HEK293 (cell line): ENCODE data around the gene BCL11B.
A peak's percentile ranks its signal among the peaks of the same experiment; 100 is the strongest.

Experiments used
- BCL11A ChIP-seq: fragments of 450-650 bp; formaldehyde crosslinking; IDR thresholded peaks from 2 replicates; pipeline ENCODE4 v1.5.1; 2016; ENCODE audit warnings: low read depth, missing biosample characterization, missing genetic modification characterization
- BCL6B ChIP-seq: fragments of 450-650 bp; formaldehyde crosslinking; IDR thresholded peaks from 2 replicates; pipeline ENCODE4 v1.5.1; 2017; ENCODE audit warnings: missing biosample characterization, missing genetic modification characterization
- GLIS1 ChIP-seq: fragments of 450-650 bp; formaldehyde crosslinking; IDR thresholded peaks from 2 replicates; pipeline ENCODE4 v1.5.1; 2016; ENCODE audit warnings: missing biosample characterization, missing genetic modification characterization
- HOXC10 ChIP-seq: sonication (generic); formaldehyde crosslinking; IDR thresholded peaks from 2 replicates; pipeline ENCODE4 v1.8.1; 2023; ENCODE audit warnings: mild to moderate bottlenecking, missing genetic modification reagents
- HOXD13 ChIP-seq: sonication (generic); formaldehyde crosslinking; IDR thresholded peaks from 2 replicates; pipeline ENCODE4 v1.8.0; 2022; ENCODE audit warnings: missing genetic modification reagents, borderline replicate concordance
- KLF17 ChIP-seq: fragments of 450-650 bp; formaldehyde crosslinking; IDR thresholded peaks from 2 replicates; pipeline ENCODE4 v1.5.1; 2016; ENCODE audit warnings: missing biosample characterization, missing genetic modification characterization
- KLF9 ChIP-seq: fragments of 450-650 bp; formaldehyde crosslinking; IDR thresholded peaks from 2 replicates; pipeline ENCODE4 v1.5.1; 2016; ENCODE audit warnings: missing biosample characterization, missing genetic modification characterization, low read depth
- REPIN1 ChIP-seq: fragments of 450-650 bp; formaldehyde crosslinking; IDR thresholded peaks from 2 replicates; pipeline ENCODE4 v1.5.1; 2017; ENCODE audit warnings: missing biosample characterization, missing genetic modification characterization, low read depth
- TSHZ1 ChIP-seq: fragments of 450-650 bp; formaldehyde crosslinking; IDR thresholded peaks from 2 replicates; pipeline ENCODE4 v1.5.1; 2016; ENCODE audit warnings: missing biosample characterization, missing genetic modification characterization, borderline replicate concordance
- YY2 ChIP-seq: fragments of 450-650 bp; formaldehyde crosslinking; IDR thresholded peaks from 2 replicates; pipeline ENCODE4 v1.5.1; 2016; ENCODE audit warnings: missing biosample characterization, missing genetic modification characterization
- ZBTB20 ChIP-seq: fragments of 450-650 bp; formaldehyde crosslinking; IDR thresholded peaks from 2 replicates; pipeline ENCODE4 v1.5.1; 2016; ENCODE audit warnings: missing biosample characterization, missing genetic modification characterization
- ZBTB26 ChIP-seq: fragments of 450-650 bp; formaldehyde crosslinking; optimal IDR thresholded peaks from 2 replicates; pipeline ENCODE3; 2016; ENCODE audit warnings: missing biosample characterization, mild to moderate bottlenecking, missing genetic modification characterization
- ZBTB7A ChIP-seq: fragments of 450-650 bp; formaldehyde crosslinking; IDR thresholded peaks from 2 replicates; pipeline ENCODE4 v1.5.1; 2016; ENCODE audit warnings: low read depth, missing biosample characterization, missing genetic modification characterization
- ZFP69B ChIP-seq: fragments of 450-650 bp; formaldehyde crosslinking; IDR thresholded peaks from 2 replicates; pipeline ENCODE4 v1.5.1; 2016; ENCODE audit warnings: missing biosample characterization, missing genetic modification characterization
- ZNF114 ChIP-seq: fragments of 450-650 bp; formaldehyde crosslinking; IDR thresholded peaks from 2 replicates; pipeline ENCODE4 v1.5.0; 2017; ENCODE audit warnings: missing biosample characterization, missing genetic modification characterization
- ZNF16 ChIP-seq: fragments of 450-650 bp; formaldehyde crosslinking; IDR thresholded peaks from 2 replicates; pipeline ENCODE4 v1.5.1; 2016; ENCODE audit warnings: low read depth, missing biosample characterization, missing genetic modification characterization
- ZNF214 ChIP-seq: fragments of 450-650 bp; formaldehyde crosslinking; IDR thresholded peaks from 2 replicates; pipeline ENCODE4 v1.5.1; 2017; ENCODE audit warnings: missing biosample characterization, mild to moderate bottlenecking, missing genetic modification characterization, borderline replicate concordance
- ZNF280D ChIP-seq: fragments of 450-650 bp; formaldehyde crosslinking; IDR thresholded peaks from 2 replicates; pipeline ENCODE4 v1.5.1; 2016; ENCODE audit warnings: missing biosample characterization, missing genetic modification characterization
- ZNF324 ChIP-seq: fragments of 450-650 bp; formaldehyde crosslinking; IDR thresholded peaks from 2 replicates; pipeline ENCODE4 v1.5.1; 2016; ENCODE audit warnings: missing biosample characterization, missing genetic modification characterization
- ZNF513 ChIP-seq: fragments of 450-650 bp; IDR thresholded peaks from 2 replicates; pipeline ENCODE4 v1.5.1; 2018; ENCODE audit warnings: missing biosample characterization, missing genetic modification characterization
- ZNF548 ChIP-seq: fragments of 450-650 bp; formaldehyde crosslinking; IDR thresholded peaks from 2 replicates; pipeline ENCODE4 v1.5.1; 2016; ENCODE audit warnings: missing biosample characterization, missing genetic modification characterization
- ZNF585B ChIP-seq: fragments of 450-650 bp; formaldehyde crosslinking; IDR thresholded peaks from 2 replicates; pipeline ENCODE4 v1.5.1; 2016; ENCODE audit warnings: missing biosample characterization, missing genetic modification characterization
- ZNF626 ChIP-seq: fragments of 450-650 bp; sonication (Bioruptor Pico); formaldehyde crosslinking; IDR thresholded peaks from 2 replicates; pipeline ENCODE4 v1.5.1; 2018; ENCODE audit warnings: missing biosample characterization, missing genetic modification characterization, inconsistent platforms
- ZNF629 ChIP-seq: fragments of 450-650 bp; formaldehyde crosslinking; IDR thresholded peaks from 2 replicates; pipeline ENCODE4 v1.5.1; 2017; ENCODE audit warnings: missing biosample characterization, missing genetic modification characterization
- ZNF670 ChIP-seq: fragments of 450-650 bp; formaldehyde crosslinking; IDR thresholded peaks from 2 replicates; pipeline ENCODE4 v1.5.1; 2016; ENCODE audit warnings: missing biosample characterization, missing genetic modification characterization, low read depth
- ZNF692 ChIP-seq: fragments of 450-650 bp; formaldehyde crosslinking; IDR thresholded peaks from 2 replicates; pipeline ENCODE4 v1.5.1; 2016; ENCODE audit warnings: missing biosample characterization, missing genetic modification characterization
- ZNF707 ChIP-seq: fragments of 450-650 bp; formaldehyde crosslinking; IDR thresholded peaks from 2 replicates; pipeline ENCODE4 v1.5.1; 2016; ENCODE audit warnings: missing biosample characterization, missing genetic modification characterization
- ZNF791 ChIP-seq: fragments of 450-650 bp; formaldehyde crosslinking; IDR thresholded peaks from 2 replicates; pipeline ENCODE4 v1.5.1; 2016; ENCODE audit warnings: missing biosample characterization, missing genetic modification characterization
- ZNF837 ChIP-seq: fragments of 450-650 bp; formaldehyde crosslinking; IDR thresholded peaks from 2 replicates; pipeline ENCODE4 v1.5.1; 2016; ENCODE audit warnings: missing biosample characterization, missing genetic modification characterization

Gene BCL11B

GRCh38 chr14:99215277-99215676 is 56.7 kb downstream of the BCL11B start (continued):
- TF ChIP-seq YY2 (no peak), ZBTB7A (no peak), ZNF791 (tag by site-specific recombination) (no peak), ZBTB20 (tag by site-specific recombination) (peak; percentile 47), ZNF692 (peak; percentile 37; the same call in 1 of the 2 replicates), ZNF214 (tag by site-specific recombination) (no peak), KLF9 (tag by site-specific recombination) (no peak), KLF17 (no peak), ZNF626 (tag by site-specific recombination) (no peak), HOXC10 (CRISPR knock-in tag) (no peak), ZNF548 (tag by site-specific recombination) (no peak), BCL11A (tag by site-specific recombination) (no peak), ZNF513 (tag by site-specific recombination) (no peak), BCL6B (tag by site-specific recombination) (no peak), ZNF280D (tag by site-specific recombination) (no peak), ZNF114 (tag by site-specific recombination) (no peak), ZNF16 (no peak), ZBTB26 (tag by site-specific recombination) (no peak), REPIN1 (tag by site-specific recombination) (no peak), ZNF670 (no peak), HOXD13 (CRISPR knock-in tag) (no peak), ZNF585B (tag by site-specific recombination) (no peak), ZNF707 (tag by site-specific recombination) (no peak), ZNF629 (tag by site-specific recombination) (peak; percentile 38; the same call in 1 of the 2 replicates), ZNF324 (no peak), ZFP69B (tag by site-specific recombination) (0 out of 2 replicates have a peak, but pooled peaks have one; percentile 9), GLIS1 (tag by site-specific recombination) (no peak), TSHZ1 (tag by site-specific recombination) (no peak), ZNF837 (no peak)
